ENCODE results near the gene ATM. TPM values are rescaled to one million over a fixed set of nuclear protein-coding genes. Genes with fewer than 3 reads are reported as not detected.

The ATM gene
- polyA plus RNA-seq, 1 donor from 2014 or later = 74.6 TPM

DNA sequence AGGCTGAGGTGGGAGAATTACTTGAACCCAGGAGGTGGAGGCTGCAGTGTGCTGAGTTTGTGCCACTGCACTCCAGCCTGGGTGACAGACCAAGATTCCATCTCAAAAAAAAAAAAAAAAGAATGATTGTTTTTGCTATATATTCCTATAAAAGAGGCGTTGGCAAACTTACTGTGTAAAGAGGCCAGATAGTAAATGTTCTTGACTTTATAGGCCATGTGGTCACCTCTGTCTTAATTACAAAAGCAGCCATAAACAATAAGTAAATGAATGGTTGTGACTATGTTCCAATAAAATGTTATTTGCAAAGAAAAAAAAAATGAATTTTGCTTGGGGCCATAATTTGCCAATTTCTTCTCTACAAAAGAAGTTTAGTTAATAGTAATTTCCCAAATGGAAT is 12.3 kb downstream of the ATM start:
- TF ChIP-seq, protein P1, sequence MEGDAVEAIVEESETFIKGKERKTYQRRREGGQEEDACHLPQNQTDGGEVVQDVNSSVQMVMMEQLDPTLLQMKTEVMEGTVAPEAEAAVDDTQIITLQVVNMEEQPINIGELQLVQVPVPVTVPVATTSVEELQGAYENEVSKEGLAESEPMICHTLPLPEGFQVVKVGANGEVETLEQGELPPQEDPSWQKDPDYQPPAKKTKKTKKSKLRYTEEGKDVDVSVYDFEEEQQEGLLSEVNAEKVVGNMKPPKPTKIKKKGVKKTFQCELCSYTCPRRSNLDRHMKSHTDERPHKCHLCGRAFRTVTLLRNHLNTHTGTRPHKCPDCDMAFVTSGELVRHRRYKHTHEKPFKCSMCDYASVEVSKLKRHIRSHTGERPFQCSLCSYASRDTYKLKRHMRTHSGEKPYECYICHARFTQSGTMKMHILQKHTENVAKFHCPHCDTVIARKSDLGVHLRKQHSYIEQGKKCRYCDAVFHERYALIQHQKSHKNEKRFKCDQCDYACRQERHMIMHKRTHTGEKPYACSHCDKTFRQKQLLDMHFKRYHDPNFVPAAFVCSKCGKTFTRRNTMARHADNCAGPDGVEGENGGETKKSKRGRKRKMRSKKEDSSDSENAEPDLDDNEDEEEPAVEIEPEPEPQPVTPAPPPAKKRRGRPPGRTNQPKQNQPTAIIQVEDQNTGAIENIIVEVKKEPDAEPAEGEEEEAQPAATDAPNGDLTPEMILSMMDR (IDR thresholded peaks at IDR 0.05; ENCODE audit: poor library complexity, severe bottlenecking) = no peak
- TF ChIP-seq POLR2AphosphoS5 (IDR thresholded peaks at IDR 0.05) (no peak), EZH2 (IDR thresholded peaks at IDR 0.05; ENCODE audit: borderline replicate concordance, insufficient read depth, low read length, poor library complexity, severe bottlenecking) (no peak), SMC3 (conservative IDR thresholded peaks at IDR 0.05; ENCODE audit: poor library complexity) (no peak), RAD21 (conservative IDR thresholded peaks at IDR 0.05) (no peak), REST (IDR thresholded peaks at IDR 0.05; ENCODE audit: borderline replicate concordance) (no peak), MXI1 (conservative IDR thresholded peaks at IDR 0.05; ENCODE audit: poor library complexity, severe bottlenecking) (no peak), TAF1 (IDR thresholded peaks at IDR 0.05; ENCODE audit: low read depth) (no peak), EP300 (conservative IDR thresholded peaks at IDR 0.05; ENCODE audit: poor library complexity, severe bottlenecking) (no peak)
- Histone ChIP-seq H3K27ac (ENCODE audit: low read length) (no peak overlapping the region), H3F3A (ENCODE audit: insufficient read depth, low read length, poor library complexity, severe bottlenecking) (no peaks in the 10 kb centered on the region), H3K4me3 (ENCODE audit: low read length) (no peak overlapping the region), H3K4me2 (ENCODE audit: low read length) (no peak overlapping the region), H3K36me3 (ENCODE audit: insufficient read depth, low read length) (no peaks in the 10 kb centered on the region), H3K27me3 (ENCODE audit: insufficient read depth, low read depth, low read length) (no peaks in the 10 kb centered on the region), H3K9me3 (ENCODE audit: low read length) (no peaks in the 10 kb centered on the region), H4K20me1 (ENCODE audit: insufficient read depth) (no peaks in the 10 kb centered on the region), H3K9ac (ENCODE audit: low read length) (no peak overlapping the region), H3K9me2 (ENCODE audit: insufficient read depth, low read length) (no peaks in the 10 kb centered on the region), H3K79me2 (replicated peaks; ENCODE audit: insufficient read depth, low read length) (no peaks in the 10 kb centered on the region), H2AFZ (ENCODE audit: low read depth, low read length) (no peak overlapping the region)

DNA sequence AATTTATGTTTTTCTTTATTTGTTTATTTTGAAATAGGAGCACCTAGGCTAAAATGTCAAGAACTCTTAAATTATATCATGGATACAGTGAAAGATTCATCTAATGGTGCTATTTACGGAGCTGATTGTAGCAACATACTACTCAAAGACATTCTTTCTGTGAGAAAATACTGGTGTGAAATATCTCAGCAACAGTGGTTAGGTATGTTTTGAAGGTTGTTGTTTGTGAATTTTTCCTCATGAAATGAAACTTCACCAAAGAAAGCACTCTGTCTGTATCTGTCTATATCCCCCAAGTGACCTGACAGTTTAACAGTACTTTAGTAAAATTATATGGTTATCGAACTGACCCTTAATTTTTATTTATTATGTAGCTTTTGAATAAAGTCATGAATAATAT is 12.8 kb downstream of the ATM start:
- no peaks in the 10 kb centered on the region for H3K9me2 ChIP-seq (ENCODE audit: insufficient read depth, low read length)
- H3F3A ChIP-seq (ENCODE audit: insufficient read depth, low read length, poor library complexity, severe bottlenecking) = no peaks in the 10 kb centered on the region
- H3K4me2 ChIP-seq (ENCODE audit: low read length) = no peak overlapping the region
- no peaks in the 10 kb centered on the region for H3K79me2 ChIP-seq (replicated peaks; ENCODE audit: insufficient read depth, low read length)
- TF ChIP-seq EP300 (conservative IDR thresholded peaks at IDR 0.05; ENCODE audit: poor library complexity, severe bottlenecking) = no peak
- no peak for TF ChIP-seq MXI1 (conservative IDR thresholded peaks at IDR 0.05; ENCODE audit: poor library complexity, severe bottlenecking)
- TF ChIP-seq, protein P1 (IDR thresholded peaks at IDR 0.05; ENCODE audit: poor library complexity, severe bottlenecking) = no peak
- TF ChIP-seq TAF1 (IDR thresholded peaks at IDR 0.05; ENCODE audit: low read depth) = no peak
- no peak for TF ChIP-seq RAD21 (conservative IDR thresholded peaks at IDR 0.05)
- TF ChIP-seq EZH2 (IDR thresholded peaks at IDR 0.05; ENCODE audit: borderline replicate concordance, insufficient read depth, low read length, poor library complexity, severe bottlenecking) = no peak
- no peak for TF ChIP-seq POLR2AphosphoS5 (IDR thresholded peaks at IDR 0.05)
- TF ChIP-seq SMC3 (conservative IDR thresholded peaks at IDR 0.05; ENCODE audit: poor library complexity) = no peak
- no peak for TF ChIP-seq REST (IDR thresholded peaks at IDR 0.05; ENCODE audit: borderline replicate concordance)
- no peaks in the 10 kb centered on the region for H4K20me1 ChIP-seq (ENCODE audit: insufficient read depth)
- no peak overlapping the region for H2AFZ ChIP-seq (ENCODE audit: low read depth, low read length)
- no peaks in the 10 kb centered on the region for H3K9me3 ChIP-seq (ENCODE audit: low read length)
- no peak overlapping the region for H3K27ac ChIP-seq (ENCODE audit: low read length)
- H3K36me3 ChIP-seq (ENCODE audit: insufficient read depth, low read length) = no peaks in the 10 kb centered on the region
- no peaks in the 10 kb centered on the region for H3K27me3 ChIP-seq (ENCODE audit: insufficient read depth, low read depth, low read length)
- H3K4me3 ChIP-seq (ENCODE audit: low read length) = no peak overlapping the region
- H3K9ac ChIP-seq (ENCODE audit: low read length) = no peak overlapping the region

Measured in neural cell (in vitro differentiated cells).